Caco-2 (cell line): ENCODE results near the gene TTC7B. TPM values are rescaled to one million over a fixed set of nuclear protein-coding genes. Genes with fewer than 3 reads are reported as not detected.

Source experiments
- BruUV-seq: library from RNA; stranded (reverse); fragments of 400-500 nt; replicated peaks from 2 replicates; lab custom pipeline; 2021; lab: Mats Ljungman, UMichigan
- CTCF ChIA-PET: fragments of 300-600 bp; sonication (Branson Sonifier 250); formaldehyde crosslinking; loops from one replicate; lab custom pipeline; 2022; ENCODE audit warnings: antibody characterized with exemption; lab: Charles Lee
- POLR2A ChIA-PET: fragments of 300-600 bp; sonication (Branson Sonifier 250); formaldehyde crosslinking; loops from one replicate; lab custom pipeline; 2022; ENCODE audit warnings: antibody characterized with exemption; lab: Charles Lee
- DNase-seq, 2 experiments: peaks; one replicate each; pipeline versions ENCODE4 v3.0.0 to v3.0.0-alpha.2; 2020 to 2022
- H3K27me3 ChIP-seq: replicated peaks from 2 replicates; pipeline ENCODE4 v1.6.0; 2011; ENCODE audit warnings: low read length; ENCODE audit not compliant: control insufficient read depth, insufficient read depth
- H3K36me3 ChIP-seq: 2 replicates; pipeline ENCODE4 v1.5.1; 2011; ENCODE audit warnings: low read length; ENCODE audit not compliant: control insufficient read depth, insufficient read depth
- H3K4me1 ChIP-seq: fragments of 250-450 bp; sonication (Bioruptor Pico); 2 replicates; pipeline ENCODE4 v1.5.1; 2020; ENCODE audit warnings: mild to moderate bottlenecking
- H3K4me3 ChIP-seq: 2 replicates; pipeline ENCODE4 v1.5.1; 2011; ENCODE audit warnings: low read depth, mild to moderate bottlenecking, control low read depth, low read length
- H3K9me3 ChIP-seq: fragments of 250-450 bp; sonication (Bioruptor Pico); 2 replicates; pipeline ENCODE4 v1.5.1; 2020; ENCODE audit warnings: mild to moderate bottlenecking, moderate library complexity
- H3K27ac Mint-ChIP-seq: one replicate; pipeline ENCODE4 v1.8.0; 2022; ENCODE audit warnings: mixed read lengths; ENCODE audit not compliant: unreplicated experiment
- H3K27me3 Mint-ChIP-seq: one replicate; pipeline ENCODE4 v1.8.0; 2022; ENCODE audit warnings: mixed read lengths; ENCODE audit not compliant: insufficient read depth, unreplicated experiment
- H3K36me3 Mint-ChIP-seq: one replicate; pipeline ENCODE4 v1.8.0; 2022; ENCODE audit warnings: mild to moderate bottlenecking, mixed read lengths; ENCODE audit not compliant: insufficient read depth, unreplicated experiment
- H3K4me1 Mint-ChIP-seq: one replicate; pipeline ENCODE4 v1.8.0; 2022; ENCODE audit warnings: low read depth, mixed read lengths; ENCODE audit not compliant: unreplicated experiment
- H3K4me3 Mint-ChIP-seq: one replicate; pipeline ENCODE4 v1.8.0; 2022; ENCODE audit warnings: mild to moderate bottlenecking, moderate library complexity, mixed read lengths; ENCODE audit not compliant: unreplicated experiment
- H3K9me3 Mint-ChIP-seq: one replicate; pipeline ENCODE4 v1.8.0; 2022; ENCODE audit warnings: mixed read lengths; ENCODE audit not compliant: unreplicated experiment
- intact Hi-C: fragments of 100-400 bp; cut with micrococcal nuclease; formaldehyde crosslinking; loops from one replicate; pipeline ENCODE4 v1.10.0; 2022; ENCODE audit not compliant: unreplicated experiment
- total RNA-seq: library from RNA; stranded (reverse); gene quantifications from 2 replicates; pipeline ENCODE4 v1.2.3, GENCODE V29; 2022
- TF ChIP-seq, protein P1 (sequence below), 2 experiments: fragments of 200-600 bp in 1 of 2; IDR thresholded peaks; 1 replicate in 1 of 2; 2 replicates in 1 of 2; pipeline versions ENCODE4 v1.5.1 to v1.8.0; 2011 to 2022; ENCODE audit warnings: antibody characterized with exemption in 1 of 2, control low read depth in 1 of 2, inconsistent platforms in 1 of 2, low read depth in 1 of 2, low read length in 1 of 2, mild to moderate bottlenecking in 1 of 2, moderate library complexity in 1 of 2; ENCODE audit not compliant: insufficient read depth in 1 of 2, severe bottlenecking in 1 of 2, unreplicated experiment in 1 of 2

TTC7B gene
- total RNA-seq, 1 experiment from 2014 or later = 28.5 TPM

DNA sequence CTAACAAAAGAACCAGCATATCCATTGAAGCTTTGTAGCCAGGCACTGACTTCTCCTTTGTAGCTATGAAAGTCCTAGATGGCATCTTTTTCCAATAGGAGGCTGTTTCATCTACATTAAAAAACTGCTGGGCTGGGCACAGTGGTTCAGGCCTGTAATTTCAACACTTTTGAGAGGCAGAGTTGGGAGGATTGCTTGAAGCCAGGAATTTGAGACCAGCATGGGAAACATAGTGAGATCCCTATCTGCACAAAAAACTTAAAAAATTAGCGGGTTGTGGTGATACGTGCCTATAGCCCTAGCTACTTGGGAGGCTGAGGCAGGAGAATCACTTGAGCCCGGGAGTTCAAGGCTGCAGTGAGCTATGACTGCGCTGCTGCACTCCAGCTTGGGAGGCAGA is 251.7 kb downstream of the TTC7B start:
- no peaks in the 10 kb centered on the region for H3K4me1 ChIP-seq
- Mint-ChIP-seq H3K4me1 (no peaks in the 10 kb centered on the region), H3K27me3 (no peaks in the 10 kb centered on the region), H3K27ac (no peak overlapping the region), H3K9me3 (no peaks in the 10 kb centered on the region), H3K36me3 (no peaks in the 10 kb centered on the region), H3K4me3 (no peak overlapping the region)
- H3K4me3 ChIP-seq = no peak overlapping the region
- no peak for DNase-seq
- BruUV-seq = no TSS peak
- TF ChIP-seq, protein P1, sequence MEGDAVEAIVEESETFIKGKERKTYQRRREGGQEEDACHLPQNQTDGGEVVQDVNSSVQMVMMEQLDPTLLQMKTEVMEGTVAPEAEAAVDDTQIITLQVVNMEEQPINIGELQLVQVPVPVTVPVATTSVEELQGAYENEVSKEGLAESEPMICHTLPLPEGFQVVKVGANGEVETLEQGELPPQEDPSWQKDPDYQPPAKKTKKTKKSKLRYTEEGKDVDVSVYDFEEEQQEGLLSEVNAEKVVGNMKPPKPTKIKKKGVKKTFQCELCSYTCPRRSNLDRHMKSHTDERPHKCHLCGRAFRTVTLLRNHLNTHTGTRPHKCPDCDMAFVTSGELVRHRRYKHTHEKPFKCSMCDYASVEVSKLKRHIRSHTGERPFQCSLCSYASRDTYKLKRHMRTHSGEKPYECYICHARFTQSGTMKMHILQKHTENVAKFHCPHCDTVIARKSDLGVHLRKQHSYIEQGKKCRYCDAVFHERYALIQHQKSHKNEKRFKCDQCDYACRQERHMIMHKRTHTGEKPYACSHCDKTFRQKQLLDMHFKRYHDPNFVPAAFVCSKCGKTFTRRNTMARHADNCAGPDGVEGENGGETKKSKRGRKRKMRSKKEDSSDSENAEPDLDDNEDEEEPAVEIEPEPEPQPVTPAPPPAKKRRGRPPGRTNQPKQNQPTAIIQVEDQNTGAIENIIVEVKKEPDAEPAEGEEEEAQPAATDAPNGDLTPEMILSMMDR (IDR thresholded peaks at IDR 0.05; ENCODE audit: insufficient read depth in 1 of 2, low read depth in 1 of 2, low read length in 1 of 2, severe bottlenecking in 1 of 2, unreplicated experiment in 1 of 2) = no peak
- no peaks in the 10 kb centered on the region for H3K36me3 ChIP-seq
- POLR2A ChIA-PET = no interaction called here
- H3K27me3 ChIP-seq = no peaks in the 10 kb centered on the region
- CTCF ChIA-PET = no interaction called here
- H3K9me3 ChIP-seq = no peaks in the 10 kb centered on the region
- intact Hi-C loops = no loop called here

GRCh38 chr14:90562652-90563051 is 253.6 kb downstream of the TTC7B start:
- H3K4me1 ChIP-seq = no peaks in the 10 kb centered on the region
- POLR2A ChIA-PET = no interaction called here
- H3K4me1 Mint-ChIP-seq = no peaks in the 10 kb centered on the region
- no TSS peak for BruUV-seq
- H3K36me3 ChIP-seq = no peaks in the 10 kb centered on the region
- no peak overlapping the region for H3K27ac Mint-ChIP-seq
- CTCF ChIA-PET = interaction anchor here (0.6 kb wide), 1 partner anchor 298 kb away, joined by 3 read pairs; no protein-coding TSS in a partner anchor
- H3K27me3 ChIP-seq = no peaks in the 10 kb centered on the region
- H3K9me3 Mint-ChIP-seq = no peaks in the 10 kb centered on the region
- no peak overlapping the region for H3K4me3 Mint-ChIP-seq
- no peaks in the 10 kb centered on the region for H3K9me3 ChIP-seq
- intact Hi-C loops = no loop called here
- TF ChIP-seq, protein P1 (IDR thresholded peaks at IDR 0.05; ENCODE audit: insufficient read depth in 1 of 2, low read depth in 1 of 2, low read length in 1 of 2, severe bottlenecking in 1 of 2, unreplicated experiment in 1 of 2) = no peak
- DNase-seq = no peak
- no peak overlapping the region for H3K4me3 ChIP-seq
- H3K27me3 Mint-ChIP-seq = no peaks in the 10 kb centered on the region
- H3K36me3 Mint-ChIP-seq = no peaks in the 10 kb centered on the region

DNA sequence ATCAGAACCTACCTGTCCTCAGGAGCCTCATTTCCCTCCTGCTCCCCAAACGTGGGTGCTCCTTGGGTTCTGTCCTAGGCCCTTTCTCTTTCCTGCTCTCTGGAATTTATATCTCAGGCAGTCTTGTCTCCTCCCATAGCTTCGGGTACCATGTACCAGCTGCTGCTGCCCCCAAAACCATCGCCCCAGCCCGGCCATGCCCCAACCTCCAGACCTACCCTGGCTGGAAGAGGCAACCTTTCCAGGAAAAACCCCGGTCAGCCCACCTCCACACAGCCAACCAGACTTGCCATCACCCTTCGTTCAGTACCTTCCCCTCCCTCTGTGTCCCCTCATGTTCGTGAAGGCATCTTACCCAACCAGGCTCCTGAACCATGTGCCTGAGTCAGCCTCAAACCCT is 254.3 kb downstream of the TTC7B start:
- Mint-ChIP-seq H3K27me3 (no peaks in the 10 kb centered on the region), H3K27ac (no peak overlapping the region), H3K4me1 (no peaks in the 10 kb centered on the region), H3K36me3 (no peaks in the 10 kb centered on the region), H3K4me3 (no peak overlapping the region), H3K9me3 (no peaks in the 10 kb centered on the region)
- Histone ChIP-seq H3K4me1 (peaks cover 2% of the 10 kb centered on the region; the same call in 1 of the 2 replicates), H3K36me3 (no peaks in the 10 kb centered on the region), H3K9me3 (no peaks in the 10 kb centered on the region), H3K27me3 (no peaks in the 10 kb centered on the region), H3K4me3 (no peak overlapping the region)
- CTCF ChIA-PET = no interaction called here
- no peak for DNase-seq
- intact Hi-C loops = no loop called here
- BruUV-seq = no TSS peak
- TF ChIP-seq, protein P1 (IDR thresholded peaks at IDR 0.05; ENCODE audit: insufficient read depth in 1 of 2, low read depth in 1 of 2, low read length in 1 of 2, severe bottlenecking in 1 of 2, unreplicated experiment in 1 of 2) = no peak
- POLR2A ChIA-PET = no interaction called here
